HG02763 (cell line): ENCODE data around the gene RPAIN.

Source experiments
- ATAC-seq: cut with Tn5 transposase; IDR thresholded peaks from one replicate; pipeline ENCODE4 v1.9.1; 2021; ENCODE audit warnings: mild to moderate bottlenecking, moderate library complexity; ENCODE audit not compliant: unreplicated experiment

The RPAIN gene, protein sequence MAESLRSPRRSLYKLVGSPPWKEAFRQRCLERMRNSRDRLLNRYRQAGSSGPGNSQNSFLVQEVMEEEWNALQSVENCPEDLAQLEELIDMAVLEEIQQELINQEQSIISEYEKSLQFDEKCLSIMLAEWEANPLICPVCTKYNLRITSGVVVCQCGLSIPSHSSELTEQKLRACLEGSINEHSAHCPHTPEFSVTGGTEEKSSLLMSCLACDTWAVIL

DNA sequence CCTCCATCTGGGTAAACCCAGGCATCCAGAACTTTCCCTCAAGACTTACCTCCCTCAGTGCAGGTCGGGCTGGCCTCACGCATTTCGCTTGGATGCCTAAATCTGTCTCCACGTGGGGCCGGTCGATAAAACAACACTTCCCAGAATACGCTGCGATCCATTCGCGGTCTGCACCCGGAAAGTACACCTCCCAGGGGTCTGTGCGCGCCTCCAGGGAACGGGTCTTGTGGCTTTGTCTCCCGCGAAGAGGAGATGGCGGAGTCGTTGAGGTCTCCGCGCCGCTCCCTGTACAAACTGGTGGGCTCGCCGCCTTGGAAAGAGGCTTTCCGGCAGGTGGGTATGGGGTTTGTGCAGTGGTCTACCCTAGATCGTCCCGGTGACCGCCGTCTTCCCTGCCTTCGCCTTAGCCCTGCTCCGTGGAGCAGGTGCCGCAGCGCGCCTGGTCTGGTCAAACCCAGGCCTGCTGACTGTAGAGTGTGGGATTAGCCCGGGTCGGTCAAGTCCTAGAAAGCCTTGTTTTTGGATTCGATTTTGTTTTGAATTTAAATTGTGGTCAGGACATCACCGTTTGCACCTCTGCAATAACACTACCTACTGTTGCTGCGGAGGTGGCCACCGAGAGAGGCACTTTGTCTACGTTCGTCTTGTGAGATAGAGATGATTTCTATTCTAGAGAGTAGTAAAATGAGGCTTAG lies at the start of gene RPAIN:
Gene RPAIN, plus strand, starts transcription at position 224 of the 695 bp plus-strand sequence. Its CDS starts 29 bp downstream, at position 253.
- ATAC-seq = peak; percentile 51

DNA sequence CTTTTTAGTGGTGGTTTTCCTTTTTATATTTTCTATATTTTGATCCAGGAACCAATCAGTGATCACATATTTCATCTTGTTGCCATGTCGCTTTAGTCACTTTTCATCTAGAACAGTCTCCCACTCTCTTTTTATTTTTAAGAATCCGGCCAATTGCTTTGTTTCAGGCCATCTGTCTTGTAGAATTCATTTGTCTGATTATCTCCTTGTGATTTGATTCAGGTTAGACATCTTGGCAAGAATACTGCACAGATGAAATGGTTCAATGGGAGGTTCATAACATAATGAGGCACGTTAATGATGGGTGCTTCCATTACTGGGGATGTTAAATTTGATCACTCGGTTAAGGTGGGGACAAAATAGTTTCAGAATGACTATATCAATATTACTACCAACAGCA lies 49.6 kb upstream of the RPAIN start:
- no peak for ATAC-seq

DNA sequence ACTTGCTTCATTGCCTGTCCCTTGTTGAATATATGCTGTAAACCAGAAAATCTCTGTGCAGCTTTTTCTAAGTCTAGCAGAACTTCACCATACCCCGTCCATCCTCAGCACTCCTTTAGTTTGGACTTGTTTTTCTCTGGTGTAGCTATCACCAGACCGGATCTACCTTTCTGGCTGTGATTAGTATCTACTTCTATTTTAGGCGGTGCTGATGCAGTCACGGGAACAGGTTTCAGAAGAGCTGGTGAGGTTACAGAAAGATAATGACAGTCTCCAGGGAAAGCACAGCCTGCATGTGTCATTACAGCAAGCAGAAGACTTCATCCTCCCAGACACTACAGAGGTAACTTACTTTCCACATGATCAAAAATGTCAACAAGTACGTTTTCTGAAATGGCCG lies 46.9 kb upstream of the RPAIN start:
- no peak for ATAC-seq

DNA sequence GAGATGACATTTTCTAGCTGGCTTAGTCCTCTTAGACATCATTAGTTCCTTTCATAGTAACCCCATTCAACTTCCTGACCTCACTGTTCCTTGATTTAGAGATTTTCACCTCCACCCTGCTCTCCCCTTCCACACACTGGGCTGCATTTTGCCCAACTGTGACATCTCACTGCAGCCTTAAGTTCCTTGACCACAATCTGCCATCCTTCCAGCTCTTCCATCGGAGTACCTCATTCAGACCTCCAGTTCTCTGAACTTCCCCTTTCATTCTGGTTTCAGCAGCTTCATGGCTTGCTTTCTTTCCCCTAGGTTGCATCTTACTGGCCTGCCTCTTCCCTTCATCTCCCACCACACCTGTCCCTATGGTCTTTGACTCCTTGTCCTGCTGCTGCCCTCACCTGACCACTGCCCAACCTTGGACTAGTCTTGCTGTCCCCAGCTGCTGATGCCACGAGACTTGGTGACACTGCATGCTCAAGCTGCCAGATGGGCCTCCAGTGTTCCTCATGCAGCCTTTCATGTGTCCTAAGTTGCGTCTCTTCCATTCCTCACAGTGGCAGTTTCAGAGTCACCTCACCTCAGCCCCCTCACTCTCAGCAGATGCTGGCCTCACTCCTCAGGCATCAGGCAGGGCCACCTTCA lies 41.3 kb upstream of the RPAIN start:
- no peak for ATAC-seq

DNA sequence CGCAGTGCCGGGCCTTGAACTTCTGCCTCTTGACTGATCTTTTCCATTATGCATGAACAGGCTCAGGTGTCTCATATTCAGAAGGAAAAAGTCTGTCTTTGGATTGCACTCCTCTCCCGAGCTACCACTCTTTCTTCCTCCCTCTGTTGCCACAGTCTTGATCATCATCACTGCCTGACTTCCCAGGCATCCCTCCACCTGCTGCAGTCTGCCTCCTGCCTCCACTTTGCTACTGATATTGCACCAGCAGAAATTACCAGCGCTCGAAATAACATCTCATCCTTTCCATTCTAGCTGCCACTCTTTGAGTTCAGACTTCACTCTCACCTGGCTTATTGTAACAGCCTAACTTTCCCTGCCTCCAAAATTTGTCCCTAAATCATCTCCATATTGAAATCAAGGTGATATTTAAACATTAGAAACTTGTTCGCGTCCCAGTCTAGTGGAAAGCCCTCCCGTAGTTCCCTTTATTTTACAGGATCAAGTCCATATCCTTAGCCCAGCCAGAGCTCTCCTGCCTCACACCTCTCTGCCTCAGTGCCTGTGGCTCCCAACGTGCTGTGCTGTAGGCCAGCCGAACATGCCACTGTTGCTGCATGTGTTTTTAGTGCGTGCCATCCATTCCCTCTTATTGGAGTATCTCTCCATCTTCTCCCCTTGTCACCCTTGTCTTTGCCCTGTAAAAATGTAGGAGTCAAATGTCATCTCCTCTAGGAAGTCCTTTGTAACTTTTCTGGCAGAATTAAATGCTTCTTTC lies 40.5 kb upstream of the RPAIN start:
- no peak for ATAC-seq

DNA sequence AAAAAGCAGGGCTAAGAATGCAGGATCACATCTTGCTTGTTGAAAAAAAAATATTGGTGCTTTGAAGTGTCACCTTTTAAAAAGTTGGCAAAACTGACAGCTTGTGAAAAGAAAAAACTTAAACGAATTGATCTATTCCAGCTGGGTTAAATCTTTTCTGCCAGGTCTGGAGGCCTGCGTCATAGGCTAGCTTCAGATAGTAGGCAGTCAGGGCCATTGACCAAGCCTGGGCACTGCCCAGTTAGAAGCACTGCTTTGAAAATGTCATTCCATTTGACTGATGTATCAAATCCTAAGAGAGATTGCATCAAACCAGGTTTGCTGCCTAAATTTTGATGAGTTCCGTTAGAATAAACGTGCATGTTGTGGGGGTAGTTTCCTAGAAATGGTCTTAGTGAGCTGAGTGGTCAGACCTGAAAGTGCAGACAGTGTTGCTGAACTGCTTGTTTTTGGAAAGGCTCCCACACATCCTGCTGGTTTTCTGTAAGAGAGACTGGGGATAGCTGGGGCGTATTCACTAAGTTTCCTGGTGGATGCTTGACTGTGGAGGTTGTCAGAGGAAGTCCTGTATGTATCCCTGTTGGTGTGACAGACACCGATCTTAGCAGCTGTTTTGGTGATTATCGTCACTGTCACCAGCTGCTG lies 39.4 kb upstream of the RPAIN start:
- ATAC-seq = no peak

DNA sequence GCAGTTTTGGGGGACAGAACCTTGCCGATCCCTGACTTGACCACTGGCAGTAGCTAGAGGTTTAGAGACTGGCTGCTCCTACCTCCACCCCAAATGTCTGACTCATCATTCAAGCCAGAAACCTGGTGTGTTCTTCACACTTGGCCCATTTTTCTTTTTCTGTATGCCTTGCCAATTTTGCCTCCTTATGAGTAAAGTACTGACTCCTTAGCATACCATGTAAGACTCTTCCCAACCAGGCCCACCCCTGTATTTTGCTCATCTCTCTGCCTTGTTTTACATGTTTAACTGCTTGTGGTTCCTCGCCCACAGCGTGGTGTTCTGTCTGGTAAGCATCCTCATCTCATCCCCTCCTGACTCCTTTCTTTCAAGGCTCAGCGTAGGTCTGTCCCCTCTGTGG lies 38.4 kb upstream of the RPAIN start:
- no peak for ATAC-seq

DNA sequence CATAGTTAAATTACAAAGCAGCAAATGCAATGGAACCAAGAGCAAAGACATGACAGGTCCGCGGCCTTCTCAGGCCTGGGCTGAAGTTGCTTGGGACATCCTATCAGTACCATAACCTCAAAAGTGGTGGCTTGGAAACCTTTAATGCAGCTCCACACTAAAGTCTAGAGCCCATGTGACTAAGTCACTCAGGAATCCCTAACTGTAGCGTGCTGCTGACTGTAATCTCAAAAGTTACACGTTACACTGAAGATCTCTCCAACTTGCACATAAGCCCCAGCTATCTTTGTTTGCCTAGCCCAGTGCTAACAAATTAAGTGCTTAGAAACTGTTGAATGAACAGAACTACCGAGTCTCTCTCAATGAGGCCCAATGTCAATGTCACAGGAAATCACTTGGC lies 28.3 kb upstream of the RPAIN start:
- no peak for ATAC-seq

DNA sequence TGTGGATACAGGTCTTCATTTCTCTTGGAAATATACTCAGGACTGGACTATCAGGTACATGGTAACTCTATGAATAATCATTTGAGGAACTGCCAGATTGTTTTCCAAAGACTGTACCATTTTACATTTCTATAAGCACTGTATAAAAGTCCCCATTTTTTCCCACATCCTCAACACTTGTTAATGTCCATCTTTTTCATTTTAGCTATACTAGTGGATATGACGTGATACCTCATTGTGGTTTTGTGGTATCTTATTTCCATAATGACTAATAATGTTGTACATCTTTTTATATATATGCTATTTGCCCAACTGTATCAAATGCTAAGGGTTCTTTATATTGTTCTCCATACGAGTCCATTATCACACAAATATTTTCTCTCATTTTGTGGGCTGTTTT lies 23.4 kb upstream of the RPAIN start:
- no peak for ATAC-seq

DNA sequence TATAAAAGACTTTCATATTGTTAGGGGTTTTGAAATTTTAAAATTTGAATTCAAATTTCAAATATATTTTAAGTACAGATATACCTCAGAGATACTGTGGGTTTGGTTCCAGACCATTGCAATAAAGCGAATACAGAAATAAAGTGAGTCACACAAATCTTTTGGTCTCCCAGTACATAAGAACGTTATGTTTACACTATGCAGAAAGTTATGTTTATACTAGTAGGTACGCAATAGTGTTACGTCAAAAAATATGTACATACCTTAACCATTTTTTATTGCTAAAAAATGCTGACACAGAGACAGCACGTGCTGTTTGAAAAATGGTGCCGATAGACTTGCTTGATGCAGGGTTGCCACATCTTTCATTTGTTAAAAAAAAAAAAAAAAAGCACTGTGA lies 20.2 kb upstream of the RPAIN start:
- no peak for ATAC-seq

DNA sequence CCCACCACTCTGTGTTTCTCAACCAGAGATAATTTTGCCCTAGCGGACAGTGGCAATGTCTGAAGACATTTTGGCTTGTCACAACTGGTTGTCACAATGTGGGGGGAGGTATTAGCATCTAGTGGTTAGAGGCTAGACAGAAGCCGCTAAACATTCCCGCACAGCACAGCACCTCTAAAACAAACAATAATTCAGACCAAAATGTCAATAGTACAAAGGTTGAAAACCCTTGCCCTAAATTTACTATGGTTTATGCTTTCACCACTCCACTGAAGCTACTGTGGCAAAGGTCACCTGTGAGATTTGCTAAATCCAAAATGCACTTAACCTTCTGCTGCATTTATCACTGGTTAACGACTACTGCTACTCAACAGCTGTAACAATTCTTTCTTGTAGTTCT lies 14.6 kb upstream of the RPAIN start:
- no peak for ATAC-seq

DNA sequence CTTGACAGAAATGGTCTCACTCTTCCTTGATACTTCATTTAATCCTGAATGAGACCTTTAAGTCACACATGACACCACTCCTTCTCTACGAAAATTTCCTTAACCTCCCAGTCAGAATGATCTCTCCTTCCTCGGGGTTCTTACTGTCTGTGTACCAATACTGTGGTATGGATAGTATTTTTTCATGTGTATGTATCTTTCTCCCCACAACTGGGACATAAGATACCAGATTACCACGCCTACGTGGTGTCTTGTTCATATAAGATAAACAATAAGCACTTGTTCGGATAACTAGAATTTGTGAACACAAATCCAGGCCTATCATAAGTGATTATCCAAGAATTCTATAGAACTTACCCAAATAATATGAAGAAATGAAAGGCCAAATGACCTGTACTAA lies 11.8 kb upstream of the RPAIN start:
- ATAC-seq = no peak

DNA sequence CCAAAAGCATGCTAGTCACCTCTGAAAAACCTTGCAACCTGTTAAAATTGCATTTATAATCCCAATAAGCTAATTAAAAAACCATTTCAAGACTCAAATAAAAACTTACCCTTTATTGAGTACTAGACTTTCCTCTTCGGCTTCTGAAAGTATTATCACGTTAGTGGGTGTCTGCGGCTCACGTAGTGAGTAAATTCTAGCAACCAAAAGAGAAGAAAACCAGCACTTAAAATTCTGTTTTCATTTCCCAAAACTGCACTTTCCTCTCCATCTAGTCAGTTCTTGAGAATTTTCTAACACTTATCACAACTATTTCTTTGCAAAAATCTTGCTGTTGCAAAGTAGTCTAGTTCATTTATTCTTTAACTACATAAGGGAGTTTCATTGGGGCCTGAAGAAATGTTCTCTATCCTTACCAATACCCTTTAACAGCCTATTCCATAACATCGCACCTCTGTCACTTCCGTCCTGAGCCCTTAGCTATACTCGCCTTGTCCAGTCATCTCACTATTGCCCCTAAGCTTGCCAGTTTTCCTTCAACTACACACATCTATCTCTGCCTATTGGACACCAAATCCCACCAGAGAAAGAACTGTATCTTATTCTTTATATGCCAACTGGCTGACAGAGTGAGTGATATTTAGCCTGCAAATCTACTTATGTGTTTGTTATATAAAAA lies 9.2 kb upstream of the RPAIN start:
- ATAC-seq = no peak

DNA sequence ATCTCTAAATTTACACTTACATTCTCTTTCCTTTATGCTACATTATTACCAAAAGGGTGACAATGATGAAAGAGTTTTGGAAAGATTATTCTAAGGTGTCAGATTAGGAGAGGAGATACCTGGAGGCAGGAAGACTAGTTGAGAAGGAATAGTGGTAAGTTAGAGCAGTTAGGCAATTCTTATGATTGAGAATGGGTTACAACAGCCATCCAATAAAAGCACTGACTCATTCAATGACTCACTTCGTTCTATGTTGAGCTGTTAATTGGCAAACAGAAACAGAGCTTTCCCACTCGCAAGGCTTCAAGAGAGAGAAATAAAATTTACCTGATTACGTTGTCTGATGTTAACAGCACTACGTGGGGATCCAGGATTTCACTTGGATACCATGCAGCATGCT lies 6.3 kb upstream of the RPAIN start:
- ATAC-seq = no peak

DNA sequence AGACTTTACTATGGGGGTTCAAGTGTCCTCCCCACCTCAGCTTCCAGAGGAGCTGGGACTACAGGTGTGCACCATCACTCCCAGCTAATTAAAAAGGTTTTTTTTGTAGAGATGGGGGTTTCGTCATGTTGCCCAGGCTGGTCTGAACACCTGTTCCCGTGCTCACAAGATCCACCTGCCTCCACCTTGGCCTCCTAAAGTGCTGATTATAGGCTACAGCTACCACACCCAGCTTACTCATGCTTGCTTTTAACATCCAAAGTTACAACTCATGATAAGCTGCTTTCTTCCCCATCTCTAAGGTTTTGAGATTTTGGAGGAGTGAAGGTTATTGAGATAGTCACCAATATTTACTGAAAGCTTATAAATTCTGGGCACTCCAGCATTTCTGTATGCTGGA lies 3.1 kb upstream of the RPAIN start:
- ATAC-seq = no peak

DNA sequence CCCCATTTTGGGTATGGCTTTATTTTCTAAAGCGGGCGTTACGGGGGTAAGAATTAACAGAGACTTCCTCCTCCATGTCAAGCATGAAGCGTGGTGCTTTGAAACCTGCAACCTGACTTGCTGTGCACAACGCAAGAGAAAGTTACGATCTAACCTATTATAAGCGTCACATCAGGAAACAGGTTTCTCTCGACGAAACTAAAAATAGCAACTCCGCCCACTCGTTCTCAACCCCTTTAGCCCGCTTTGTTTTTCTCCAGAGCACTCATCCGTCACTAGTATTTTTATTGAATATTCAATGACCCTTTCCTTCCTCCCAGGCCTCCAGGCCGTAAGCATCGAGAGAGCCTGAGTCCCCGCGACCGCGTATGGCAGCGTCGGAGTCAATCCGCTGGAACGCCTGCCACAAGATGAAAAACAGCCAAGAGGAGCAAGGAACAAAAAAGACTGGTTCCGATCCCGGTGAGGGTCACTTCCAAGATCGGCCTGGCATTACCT lies 1.1 kb upstream of the RPAIN start:
- no peak for ATAC-seq

DNA sequence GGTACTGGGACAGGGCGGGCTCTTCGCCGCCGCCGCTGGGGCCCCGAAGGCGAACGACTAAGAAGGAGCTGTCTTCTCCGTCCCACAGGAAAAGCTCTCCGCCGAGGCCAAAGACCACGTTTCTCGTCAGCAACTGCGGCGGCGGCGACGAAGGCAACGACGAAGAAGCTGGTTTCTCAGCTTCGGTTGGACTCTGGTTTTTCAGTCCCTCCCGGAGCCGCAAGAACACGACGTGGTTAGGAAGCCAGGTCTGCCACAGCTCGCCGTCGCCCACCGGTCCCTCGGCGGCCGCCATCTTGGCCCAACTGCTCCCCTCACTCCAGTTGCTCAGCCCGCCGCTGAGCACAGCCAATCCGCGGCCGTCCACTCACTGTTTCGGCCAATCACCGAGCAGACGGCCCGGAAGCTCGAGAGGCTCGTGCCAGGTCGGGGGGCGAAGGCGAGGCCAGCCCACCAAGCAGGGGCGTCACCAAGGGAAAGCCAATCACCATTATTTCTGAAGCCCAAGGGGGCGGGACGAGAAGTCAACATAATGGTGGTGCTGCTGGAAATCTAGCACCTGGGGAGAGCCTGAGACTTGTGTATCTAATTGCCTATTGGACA lies 525 bp upstream of the RPAIN start, which contains the start of gene NUP88:
Gene NUP88, minus strand, starts transcription at position 307 of the 603 bp plus-strand sequence. Its CDS starts 12 bp downstream, at position 295.
- ATAC-seq = peak; percentile 92

DNA sequence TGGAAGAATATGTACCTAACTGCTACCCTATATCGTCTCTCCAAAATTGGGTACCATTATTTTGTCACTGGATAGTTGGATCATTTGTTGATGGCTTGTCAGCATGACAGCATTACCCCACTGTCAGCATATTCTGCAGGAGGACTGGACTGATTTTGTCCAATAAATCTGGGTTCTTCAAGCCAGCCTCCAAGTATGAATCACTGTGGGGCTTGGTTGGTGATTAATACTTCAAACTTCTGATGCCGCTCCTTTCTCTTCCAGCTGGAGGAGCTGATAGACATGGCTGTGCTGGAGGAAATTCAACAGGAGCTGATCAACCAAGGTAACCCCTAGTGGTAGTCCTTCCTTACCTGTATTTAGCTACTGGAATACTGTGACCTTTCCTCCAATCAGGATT lies 2.5 kb downstream of the RPAIN start:
- no peak for ATAC-seq

DNA sequence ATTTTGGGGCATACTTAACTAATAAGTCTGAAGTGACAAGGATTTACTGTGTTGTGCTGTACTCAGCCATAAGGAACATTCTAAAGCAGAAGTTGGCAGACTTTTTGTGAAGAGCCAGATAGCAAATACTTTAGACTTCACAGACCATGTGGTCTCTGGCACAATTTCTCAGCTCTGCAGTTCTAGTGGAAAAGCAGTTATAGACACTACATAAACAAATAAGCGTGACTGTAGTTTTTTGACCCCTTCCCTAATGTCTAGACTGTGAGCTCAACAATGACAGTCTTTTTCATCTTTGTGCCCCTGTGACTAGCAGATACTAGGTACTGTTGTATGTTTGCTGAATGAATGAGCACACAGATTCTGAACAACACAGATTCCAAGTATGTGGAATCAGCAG lies 4.9 kb downstream of the RPAIN start:
- ATAC-seq = no peak

DNA sequence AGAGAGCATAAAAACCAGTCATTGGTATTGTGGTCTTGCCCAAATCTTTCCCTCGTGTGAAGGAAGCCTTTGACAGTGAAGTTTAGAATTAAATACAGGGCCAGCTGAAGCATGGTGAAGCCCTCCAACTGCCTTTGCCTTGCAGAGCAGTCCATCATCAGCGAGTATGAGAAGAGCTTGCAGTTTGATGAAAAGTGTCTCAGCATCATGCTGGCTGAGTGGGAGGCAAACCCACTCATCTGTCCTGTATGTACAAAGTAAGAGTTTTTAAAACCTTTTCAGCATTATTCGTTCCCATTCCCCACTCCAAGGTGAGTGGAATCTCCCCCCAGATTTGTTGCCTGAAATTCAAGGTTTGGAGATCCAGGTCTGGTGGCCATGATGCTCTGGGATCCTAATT lies 5.8 kb downstream of the RPAIN start:
- no peak for ATAC-seq
